Erythroblast (primary cell): Measurements from ENCODE around the gene GIN1.
"Not testable (repeated sequence)": the region's sequence is repeated elsewhere in the genome, so short reads cannot be mapped to it uniquely, and the experiment has no call there.

Source experiments
- GATA1 ChIP-seq: IDR thresholded peaks from 2 replicates; pipeline ENCODE4 v1.6.1; 2011; ENCODE audit warnings: low read depth, mild to moderate bottlenecking, control low read depth, low read length, moderate library complexity
- POLR2A ChIP-seq: IDR thresholded peaks from 2 replicates; pipeline ENCODE4 v1.6.1; 2011; ENCODE audit warnings: mild to moderate bottlenecking, low read length

DNA sequence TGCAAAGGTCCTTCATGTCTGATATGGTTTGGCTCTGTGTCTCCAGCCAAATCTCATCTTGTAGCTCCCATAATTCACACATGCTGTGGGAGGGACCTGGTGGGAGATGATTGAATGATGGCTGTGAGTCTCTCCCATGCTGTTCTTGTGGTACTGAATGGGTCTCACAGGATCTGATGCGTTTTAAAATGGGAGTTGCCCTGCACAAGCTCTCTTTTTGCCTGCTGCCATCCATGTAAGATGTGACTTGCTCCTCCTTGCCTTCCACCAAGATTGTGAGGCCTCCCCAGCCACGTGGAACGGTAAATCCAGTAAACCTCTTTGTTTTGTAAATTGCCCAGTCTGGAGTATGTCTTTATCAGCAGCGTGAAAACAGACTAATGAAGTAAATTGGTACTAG is 46.4 kb downstream of the GIN1 start:
- not testable (repeated sequence) for TF ChIP-seq POLR2A, GATA1
